Tibial artery (tissue), 4 donors: Measurements from ENCODE around the gene KLHDC7B.
"Not testable (repeated sequence)": the region's sequence is repeated elsewhere in the genome, so short reads cannot be mapped to it uniquely, and the experiment has no call there.

Source experiments
- DNase-seq, 2 donors: peaks; one replicate each; pipeline ENCODE4 v3.0.0-alpha.2; 2019
- H3K27ac ChIP-seq, 2 donors: fragments of 200-600 bp; sonication (generic) in 1 of 2; 1 replicate in 1 of 2; 2 replicates in 1 of 2; pipeline ENCODE4 v1.5.1; 2018 to 2019; ENCODE audit warnings: mild to moderate bottlenecking in 1 of 2
- H3K27me3 ChIP-seq, 2 donors: fragments of 200-600 bp; sonication (generic) in 1 of 2; one replicate each; pipeline versions ENCODE4 v1.5.1 to v1.6.0; 2016 to 2019
- H3K36me3 ChIP-seq, 3 donors: fragments of 200-600 bp; sonication (generic) in 2 of 3; one replicate each; pipeline ENCODE4 v1.5.1; 2016 to 2019; ENCODE audit warnings: mild to moderate bottlenecking in 2 of 3
- H3K4me1 ChIP-seq, 4 donors: fragments of 200-600 bp; sonication (generic) in 2 of 4; 1 replicate in 3 of 4; 2 replicates in 1 of 4; pipeline ENCODE4 v1.5.1; 2016 to 2019
- H3K4me3 ChIP-seq, 2 donors: fragments of 200-600 bp; sonication (generic) in 1 of 2; 1 replicate in 1 of 2; 2 replicates in 1 of 2; pipeline ENCODE4 v1.5.1; 2018 to 2019; ENCODE audit warnings: mild to moderate bottlenecking in 2 of 2
- H3K9me3 ChIP-seq, 3 donors: fragments of 200-600 bp; sonication (generic) in 1 of 3; one replicate each; pipeline ENCODE4 v1.5.1; 2016 to 2019
- CTCF ChIP-seq, 2 experiments: fragments of 200-600 bp in 1 of 2; fragments of 450-650 bp in 1 of 2; IDR thresholded peaks; one replicate each; pipeline ENCODE4 v1.5.1; 2017 to 2019; ENCODE audit warnings: antibody characterized with exemption in 2 of 2, mild to moderate bottlenecking in 1 of 2, moderate library complexity in 1 of 2
- intact Hi-C: fragments of 100-400 bp; cut with DNase I; formaldehyde crosslinking; loops from one replicate; pipeline ENCODE4 v1.15.0; 2023; ENCODE audit warnings: low total_unique reads

KLHDC7B gene

DNA sequence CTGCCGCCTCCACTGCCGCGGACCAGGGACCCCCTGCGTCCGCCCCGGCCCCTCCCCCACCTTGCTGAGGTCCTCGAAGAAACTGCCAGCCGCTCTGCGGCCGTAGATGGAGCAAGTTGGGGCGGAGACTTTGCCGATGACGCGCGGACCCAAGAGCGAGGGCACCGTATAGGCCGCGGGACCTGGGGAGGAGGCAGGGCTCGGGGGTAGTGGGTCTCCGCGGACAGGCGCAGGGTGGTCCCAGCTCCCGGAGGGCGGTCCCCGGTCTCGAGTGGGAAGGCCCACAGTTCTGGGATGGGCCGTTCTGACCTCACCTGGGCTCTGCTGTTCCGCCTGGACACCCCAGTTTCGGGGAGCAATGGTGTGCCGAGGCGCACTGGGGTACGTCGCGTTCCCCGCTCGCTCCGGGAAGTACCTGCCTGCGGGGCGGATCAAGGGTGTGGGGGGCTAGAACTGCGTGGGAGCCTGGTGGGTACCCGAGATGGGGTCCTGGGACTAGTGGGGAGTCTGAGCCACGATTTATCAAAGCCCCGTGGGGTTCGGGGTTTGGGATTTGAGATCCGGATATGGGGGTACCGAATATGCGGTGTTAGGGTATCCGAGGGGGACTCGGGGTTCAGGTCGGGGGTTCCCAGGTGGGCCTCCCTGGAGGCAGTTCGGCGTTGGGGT, 14.7 kb upstream of the KLHDC7B start:
- Histone ChIP-seq H3K4me1 (peaks cover 0 to 51% (median 35%) of the 10 kb centered on the region in 4 donors), H3K4me3 (peak overlapping the region; percentile 44 to 53), H3K36me3 (no peaks in the 10 kb centered on the region), H3K9me3 (no peaks in the 10 kb centered on the region), H3K27ac (peak overlapping the region; percentile 57 to 69), H3K27me3 (peaks cover 6 to 66% of the 10 kb centered on the region in 2 donors)
- intact Hi-C loops, result no loop called here
- DNase-seq, result peak; percentile 87 to 91
- TF ChIP-seq CTCF (IDR thresholded peaks at IDR 0.05), result no peak

GRCh38 chr22:50531546-50531961, 14.1 kb upstream of the KLHDC7B start:
- Histone ChIP-seq H3K9me3 (no peaks in the 10 kb centered on the region), H3K4me1 (peaks cover 0 to 46% (median 33%) of the 10 kb centered on the region in 4 donors), H3K4me3 (peak overlapping the region; percentile 44 to 53), H3K36me3 (no peaks in the 10 kb centered on the region), H3K27me3 (peaks cover 6 to 70% of the 10 kb centered on the region in 2 donors), H3K27ac (peak overlapping the region; percentile 57 to 69)
- TF ChIP-seq CTCF (IDR thresholded peaks at IDR 0.05), result no peak
- intact Hi-C loops, result no loop called here
- no peak for DNase-seq

- intact Hi-C loops, result no loop called here
Observed at GRCh38 chr22:50531962-50532674, 13.6 kb upstream of the KLHDC7B start.

DNA sequence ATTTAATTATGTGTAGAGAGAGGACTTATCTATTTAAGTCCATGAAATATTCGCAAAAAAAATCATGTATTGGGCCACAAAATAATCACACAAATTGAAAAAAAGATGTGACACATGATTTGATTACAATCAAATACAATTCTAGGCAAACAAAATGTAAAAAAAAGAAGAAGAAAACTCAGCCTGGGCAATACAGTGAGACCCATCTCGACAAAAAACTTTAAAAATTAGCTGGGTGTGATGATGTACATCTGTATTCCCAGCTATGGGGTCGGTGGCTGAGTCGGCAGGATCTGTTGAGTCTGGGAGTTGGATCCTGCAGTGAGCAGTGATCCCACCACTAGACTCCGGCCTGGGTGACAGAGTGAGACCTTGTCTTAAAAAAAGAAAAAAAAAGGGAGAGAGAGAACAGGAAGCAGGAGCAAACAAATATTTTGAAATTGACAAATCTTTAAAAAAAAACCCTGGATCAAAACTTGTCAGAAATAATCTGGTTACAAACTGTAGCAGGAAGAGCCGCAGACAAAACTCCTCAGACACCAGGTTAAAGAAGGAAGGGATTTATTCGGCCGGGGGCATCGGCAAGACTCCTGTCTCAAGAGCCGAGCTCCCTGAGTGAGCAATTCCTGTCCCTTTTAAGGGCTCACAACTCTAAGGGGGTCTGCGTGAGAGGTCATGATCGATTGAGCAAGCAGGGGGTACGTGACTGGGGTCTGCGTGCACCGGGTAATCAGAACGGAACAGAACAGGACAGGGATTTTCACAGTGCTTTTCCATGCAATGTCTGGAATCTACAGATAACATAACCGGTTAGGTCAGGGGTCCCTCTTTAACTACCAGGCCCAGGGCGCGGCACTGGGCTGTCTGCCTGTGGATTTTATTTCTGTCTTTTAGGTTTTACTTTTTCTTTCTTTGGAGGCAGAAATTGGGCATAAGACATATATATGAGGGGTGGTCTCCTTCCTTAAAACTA, 12.6 kb upstream of the KLHDC7B start:
- Histone ChIP-seq H3K27me3 (peaks cover 6 to 77% of the 10 kb centered on the region in 2 donors), H3K4me3 (peak overlapping the region in 1 of 2 donors; percentile 53), H3K4me1 (peaks cover 0 to 37% (median 30%) of the 10 kb centered on the region in 4 donors)

More at GRCh38 chr22:50531962-50532674, 13.6 kb upstream of the KLHDC7B start:
- Histone ChIP-seq H3K4me3 (peak overlapping the region; percentile 44 to 53), H3K27ac (peak overlapping the region; percentile 57 to 69), H3K36me3 (no peaks in the 10 kb centered on the region), H3K9me3 (no peaks in the 10 kb centered on the region), H3K27me3 (peaks cover 6 to 70% of the 10 kb centered on the region in 2 donors), H3K4me1 (peaks cover 0 to 40% (median 31%) of the 10 kb centered on the region in 4 donors)
- TF ChIP-seq CTCF (IDR thresholded peaks at IDR 0.05), result no peak
- peak; percentile 81 to 83 for DNase-seq

GRCh38 chr22:50533856-50534711, 11.6 kb upstream of the KLHDC7B start:
- peaks cover 0 to 37% (median 31%) of the 10 kb centered on the region in 4 donors for H3K4me1 ChIP-seq
- H3K4me3 ChIP-seq, H3K36me3 ChIP-seq, DNase-seq, H3K9me3 ChIP-seq, H3K27ac ChIP-seq, intact Hi-C loops: not testable (repeated sequence)
- H3K27me3 ChIP-seq, result peaks cover 6 to 85% of the 10 kb centered on the region in 2 donors

More for the DNA sequence above, 12.6 kb upstream of the KLHDC7B start:
- Histone ChIP-seq H3K36me3 (no peaks in the 10 kb centered on the region), H3K27ac (no peak overlapping the region), H3K9me3 (no peaks in the 10 kb centered on the region)
- no peak for TF ChIP-seq CTCF (IDR thresholded peaks at IDR 0.05)
- no peak for DNase-seq
- intact Hi-C loops, result no loop called here
